ENCODE measurements around the gene NAV2.

GRCh38 chr11:20131788-20132666, 419.4 kb downstream of the NAV2 start:
- TF ChIP-seq CTCF (IDR thresholded peaks at IDR 0.05; ENCODE audit: borderline replicate concordance, extremely low read depth, low read length, poor library complexity, severe bottlenecking) (peak; percentile 69), EZH2 (IDR thresholded peaks at IDR 0.05; ENCODE audit: borderline replicate concordance, low read depth, low read length, severe bottlenecking) (no peak)

All from DND-41 (cell line).